Activated CD8-positive, alpha-beta T cell treated with anti-CD3 and anti-CD28 coated beads, Interleukin-2, amount 10 ng/mL, durations not matched to agents 7 days and 5 days (primary cell): ENCODE measurements around the gene AKAP17A. TPM values are rescaled to one million over a fixed set of nuclear protein-coding genes. Genes with fewer than 3 reads are reported as not detected.
"Not testable (repeated sequence)": the region's sequence is repeated elsewhere in the genome, so short reads cannot be mapped to it uniquely, and the experiment has no call there.

ENCODE experiments used
- ATAC-seq: fragments of 150-1000 bp; cut with Tn5 transposase; one replicate; pipeline ENCODE4 v1.10.0; 2021; ENCODE audit warnings: moderate library complexity
- CTCF ChIA-PET: fragments of 350-600 bp; sonication (Branson Sonifier 250); formaldehyde crosslinking; loops from one replicate; lab custom pipeline; 2021; ENCODE audit warnings: antibody characterized with exemption; lab: Charles Lee
- POLR2A ChIA-PET: fragments of 350-600 bp; sonication (Branson Sonifier 250); formaldehyde crosslinking; loops from one replicate; lab custom pipeline; 2021; ENCODE audit warnings: antibody characterized with exemption; lab: Charles Lee
- DNase-seq: peaks from one replicate; pipeline ENCODE4 v3.0.0-alpha.2; 2020
- H3K27ac Mint-ChIP-seq: one replicate; pipeline ENCODE4 v1.8.0; 2021; ENCODE audit warnings: mild to moderate bottlenecking, mixed read lengths
- H3K27me3 Mint-ChIP-seq: one replicate; pipeline ENCODE4 v1.8.0; 2021; ENCODE audit warnings: low read depth, mixed read lengths
- H3K36me3 Mint-ChIP-seq: one replicate; pipeline ENCODE4 v1.8.0; 2021; ENCODE audit warnings: low read depth, mixed read lengths
- H3K4me1 Mint-ChIP-seq: one replicate; pipeline ENCODE4 v1.8.0; 2021; ENCODE audit warnings: low read depth, mixed read lengths
- H3K4me3 Mint-ChIP-seq: one replicate; pipeline ENCODE4 v1.8.0; 2021; ENCODE audit warnings: mild to moderate bottlenecking, mixed read lengths
- H3K9me3 Mint-ChIP-seq: one replicate; pipeline ENCODE4 v1.8.0; 2022; ENCODE audit warnings: mixed read lengths; ENCODE audit not compliant: insufficient read depth
- total RNA-seq, 2 experiments: library from RNA; stranded (reverse); gene quantifications; one replicate each; pipeline ENCODE4 v1.2.3, GENCODE V29; 2021

Gene AKAP17A
- total RNA-seq = 10 to 100 TPM; 62.5 to 66.4 TPM

GRCh38 chrX:1591102-1591862 is at the start of gene AKAP17A:
TSS of gene AKAP17A (plus strand) at chrX:1591604. CDS start at chrX:1593463, 1,859 bp downstream.
- peak within 1 kb of the TSS; percentile 95 for H3K27ac Mint-ChIP-seq
- peak within 1 kb of the TSS; percentile 91 for H3K4me3 Mint-ChIP-seq
- no peaks in the 10 kb centered on the region for H3K9me3 Mint-ChIP-seq
- peaks cover 42% of the 10 kb centered on the region for H3K4me1 Mint-ChIP-seq
- ATAC-seq (peak; percentile 86), DNase-seq (peak; percentile 97)
- POLR2A ChIA-PET = no interaction called here
- peaks cover 33% of the 10 kb centered on the region for H3K36me3 Mint-ChIP-seq
- no peaks in the 10 kb centered on the region for H3K27me3 Mint-ChIP-seq
- CTCF ChIA-PET = no interaction called here

- Mint-ChIP-seq H3K9me3 (no peaks in the 10 kb centered on the region), H3K36me3 (no peaks in the 10 kb centered on the region), H3K4me1 (peaks cover 10% of the 10 kb centered on the region), H3K4me3 (no peak overlapping the region), H3K27ac (no peak overlapping the region), H3K27me3 (no peaks in the 10 kb centered on the region)
- ATAC-seq (no peak), DNase-seq (peak; percentile 18)
- POLR2A ChIA-PET = no interaction called here
- CTCF ChIA-PET = no interaction called here
Measured at GRCh38 chrX:1542994-1543725, 48.2 kb upstream of the AKAP17A start.

GRCh38 chrX:1545776-1546408 is 45.5 kb upstream of the AKAP17A start:
- ChIA-PET POLR2A (no interaction called here), CTCF (no interaction called here)
- peaks cover 6% of the 10 kb centered on the region for H3K9me3 Mint-ChIP-seq
- H3K4me3 Mint-ChIP-seq = no peak overlapping the region
- DNase-seq (peak; percentile 14), ATAC-seq (no peak)
- H3K27me3 Mint-ChIP-seq = no peaks in the 10 kb centered on the region
- H3K27ac Mint-ChIP-seq = peak overlapping the region; percentile 56
- no peaks in the 10 kb centered on the region for H3K36me3 Mint-ChIP-seq
- peaks cover 15% of the 10 kb centered on the region for H3K4me1 Mint-ChIP-seq

- ATAC-seq (no peak), DNase-seq (peak; percentile 14)
- Mint-ChIP-seq H3K4me1 (peaks cover 18% of the 10 kb centered on the region), H3K36me3 (no peaks in the 10 kb centered on the region), H3K27me3 (no peaks in the 10 kb centered on the region), H3K27ac (no peak overlapping the region), H3K9me3 (peaks cover 6% of the 10 kb centered on the region), H3K4me3 (no peak overlapping the region)
- ChIA-PET POLR2A (no interaction called here), CTCF (no interaction called here)
Measured at GRCh38 chrX:1546691-1547251, 44.6 kb upstream of the AKAP17A start.

GRCh38 chrX:1551959-1552546 is 39.4 kb upstream of the AKAP17A start:
- Mint-ChIP-seq H3K9me3 (peaks cover 16% of the 10 kb centered on the region), H3K27ac (peak overlapping the region; percentile 42), H3K4me3 (no peak overlapping the region), H3K4me1 (peaks cover 45% of the 10 kb centered on the region), H3K36me3 (peaks cover 12% of the 10 kb centered on the region), H3K27me3 (no peaks in the 10 kb centered on the region)
- no peak for DNase-seq
- ChIA-PET CTCF (no interaction called here), POLR2A (no interaction called here)
- ATAC-seq = no peak

GRCh38 chrX:1554469-1555210 is 36.8 kb upstream of the AKAP17A start:
- DNase-seq (peak; percentile 72), ATAC-seq (peak; percentile 79)
- H3K4me1 Mint-ChIP-seq = peaks cover 43% of the 10 kb centered on the region
- H3K27me3 Mint-ChIP-seq = no peaks in the 10 kb centered on the region
- H3K36me3 Mint-ChIP-seq = peaks cover 12% of the 10 kb centered on the region
- peaks cover 10% of the 10 kb centered on the region for H3K9me3 Mint-ChIP-seq
- peak overlapping the region; percentile 48 for H3K4me3 Mint-ChIP-seq
- peak overlapping the region; percentile 90 for H3K27ac Mint-ChIP-seq
- ChIA-PET POLR2A (no interaction called here), CTCF (no interaction called here)

- DNase-seq = no peak
- H3K9me3 Mint-ChIP-seq = peaks cover 10% of the 10 kb centered on the region
- H3K27ac Mint-ChIP-seq = peak overlapping the region; percentile 90
- POLR2A ChIA-PET = no interaction called here
- ATAC-seq = no peak
- H3K36me3 Mint-ChIP-seq = peaks cover 12% of the 10 kb centered on the region
- no peaks in the 10 kb centered on the region for H3K27me3 Mint-ChIP-seq
- H3K4me3 Mint-ChIP-seq = peak overlapping the region; percentile 48
- CTCF ChIA-PET = no interaction called here
- peaks cover 42% of the 10 kb centered on the region for H3K4me1 Mint-ChIP-seq
Measured at GRCh38 chrX:1555370-1555769, 36.0 kb upstream of the AKAP17A start.

GRCh38 chrX:1557442-1557841 is 34.0 kb upstream of the AKAP17A start:
- H3K27ac Mint-ChIP-seq, ATAC-seq, CTCF ChIA-PET, POLR2A ChIA-PET, H3K27me3 Mint-ChIP-seq, H3K4me3 Mint-ChIP-seq: not testable (repeated sequence)
- Mint-ChIP-seq H3K36me3 (peaks cover 12% of the 10 kb centered on the region), H3K9me3 (peaks cover 10% of the 10 kb centered on the region), H3K4me1 (peaks cover 38% of the 10 kb centered on the region)
- peak; percentile 13 for DNase-seq

- peak; percentile 12 for DNase-seq
- Mint-ChIP-seq H3K36me3 (peaks cover 12% of the 10 kb centered on the region), H3K27me3 (no peaks in the 10 kb centered on the region), H3K9me3 (peaks cover 10% of the 10 kb centered on the region), H3K4me1 (peaks cover 34% of the 10 kb centered on the region), H3K4me3 (no peak overlapping the region), H3K27ac (no peak overlapping the region)
- ATAC-seq = no peak
- ChIA-PET CTCF (no interaction called here), POLR2A (no interaction called here)
Measured at GRCh38 chrX:1558761-1559468, 32.5 kb upstream of the AKAP17A start.

- Mint-ChIP-seq H3K4me3 (no peak overlapping the region), H3K4me1 (peaks cover 27% of the 10 kb centered on the region), H3K27me3 (no peaks in the 10 kb centered on the region), H3K36me3 (no peaks in the 10 kb centered on the region), H3K9me3 (no peaks in the 10 kb centered on the region), H3K27ac (peak overlapping the region; percentile 64)
- DNase-seq (no peak), ATAC-seq (no peak)
- ChIA-PET CTCF (no interaction called here), POLR2A (no interaction called here)
Measured at GRCh38 chrX:1561164-1561563, 30.2 kb upstream of the AKAP17A start.
